K562 (cell line): ENCODE results near the gene ACTN4. TPM values are rescaled to one million over a fixed set of nuclear protein-coding genes. Genes with fewer than 3 reads are reported as not detected.
A peak's percentile ranks its signal among the peaks of the same experiment; 100 is the strongest.

Experiments
- CHCHD3 ChIP-seq: fragments of 250-450 bp; sonication (Bioruptor Pico); IDR thresholded peaks from 2 replicates; pipeline ENCODE4 v2.1.2; 2022; ENCODE audit warnings: mild to moderate bottlenecking
- CHD1 ChIP-seq: fragments of 200-600 bp; sonication (generic); IDR thresholded peaks from one replicate; pipeline ENCODE4 v1.6.1; 2012; ENCODE audit warnings: mild to moderate bottlenecking, moderate library complexity, low read length, inconsistent platforms
- HDAC1 ChIP-seq, 2 experiments: fragments of 450-650 bp; IDR thresholded peaks; 2 replicates each; pipeline ENCODE4 v1.6.1; 2016 to 2017; ENCODE audit warnings: inconsistent platforms in 1 of 2, mild to moderate bottlenecking in 1 of 2, moderate library complexity in 1 of 2
- MBD2 ChIP-seq: sonication (generic); IDR thresholded peaks from 2 replicates; pipeline ENCODE4 v1.6.1; 2016; ENCODE audit warnings: low read depth, borderline replicate concordance
- NR2C1 ChIP-seq, 2 experiments: fragments of 450-650 bp; IDR thresholded peaks; 2 replicates each; pipeline ENCODE4 v1.6.1; 2017; ENCODE audit warnings: mild to moderate bottlenecking in 2 of 2, antibody characterized with exemption in 1 of 2, inconsistent platforms in 1 of 2, missing compliant biosample characterization in 1 of 2, missing genetic modification characterization in 1 of 2
- PCBP2 ChIP-seq: fragments of 200-400 bp; formaldehyde crosslinking; IDR thresholded peaks from 2 replicates; pipeline ENCODE4 v1.6.1; 2018; ENCODE audit warnings: low read length, low read depth, mild to moderate bottlenecking, moderate library complexity; ENCODE audit not compliant: poor library complexity, severe bottlenecking
- POLR3G ChIP-seq: IDR thresholded peaks from 2 replicates; pipeline ENCODE4 v1.6.1; 2011; ENCODE audit not compliant: insufficient read length, insufficient replicate concordance; ENCODE audit errors: extremely low read depth
- ZBTB17 ChIP-seq: fragments of 450-650 bp; formaldehyde crosslinking; IDR thresholded peaks from 2 replicates; pipeline ENCODE4 v1.4.0; 2020; ENCODE audit warnings: mild to moderate bottlenecking
- ZKSCAN8 ChIP-seq: fragments of 200-800 bp; sonication (Bioruptor generic); IDR thresholded peaks from 2 replicates; pipeline ENCODE4 v1.6.1; 2016; ENCODE audit warnings: missing genetic modification characterization, missing compliant biosample characterization
- ZNF407 ChIP-seq: fragments of 450-650 bp; IDR thresholded peaks from 2 replicates; pipeline ENCODE4 v1.6.1; 2016; ENCODE audit warnings: low read depth
- polyA plus RNA-seq, 8 experiments: library from polyadenylated mRNA; depleted of rRNA in 4 of 8; stranded (reverse) in 5 of 8; unstranded in 3 of 8; fragments of >200 nt; fragmentation: Nextera tagmentation in 2 of 8; fragmentation: Illumina TruSeq in 1 of 8; extraction: Ambion mirVana in 2 of 8; extraction: Trizol in 1 of 8; gene quantifications; 2 replicates each; pipeline versions ENCODE4 v1.2.1 to v1.2.3, GENCODE V29; 2011 to 2014; ENCODE audit warnings: inconsistent platforms in 1 of 8, missing spikeins in 1 of 8
- total RNA-seq, 7 experiments: library from RNA; depleted of rRNA in 6 of 7; stranded (reverse); fragments of >200 nt in 6 of 7; fragmentation: Illumina TruSeq in 2 of 7; extraction: Trizol in 2 of 7; gene quantifications; 2 replicates each; pipeline versions ENCODE4 v1.2.1 to v1.2.3, GENCODE V29; 2011 to 2021; ENCODE audit warnings: low replicate concordance in 1 of 7
- TF ChIP-seq, protein P1 (sequence below): fragments of 200-800 bp; sonication (Bioruptor generic); IDR thresholded peaks from 2 replicates; pipeline ENCODE4 v1.6.1; 2016; ENCODE audit warnings: missing genetic modification characterization, missing compliant biosample characterization

The ACTN4 gene
- total and polyA plus RNA-seq, 9 of the 15 experiments (the other 6 are each of a cell fraction or from before 2014, with no cell fraction given) = 3.1 to 385 (median 125) TPM

DNA sequence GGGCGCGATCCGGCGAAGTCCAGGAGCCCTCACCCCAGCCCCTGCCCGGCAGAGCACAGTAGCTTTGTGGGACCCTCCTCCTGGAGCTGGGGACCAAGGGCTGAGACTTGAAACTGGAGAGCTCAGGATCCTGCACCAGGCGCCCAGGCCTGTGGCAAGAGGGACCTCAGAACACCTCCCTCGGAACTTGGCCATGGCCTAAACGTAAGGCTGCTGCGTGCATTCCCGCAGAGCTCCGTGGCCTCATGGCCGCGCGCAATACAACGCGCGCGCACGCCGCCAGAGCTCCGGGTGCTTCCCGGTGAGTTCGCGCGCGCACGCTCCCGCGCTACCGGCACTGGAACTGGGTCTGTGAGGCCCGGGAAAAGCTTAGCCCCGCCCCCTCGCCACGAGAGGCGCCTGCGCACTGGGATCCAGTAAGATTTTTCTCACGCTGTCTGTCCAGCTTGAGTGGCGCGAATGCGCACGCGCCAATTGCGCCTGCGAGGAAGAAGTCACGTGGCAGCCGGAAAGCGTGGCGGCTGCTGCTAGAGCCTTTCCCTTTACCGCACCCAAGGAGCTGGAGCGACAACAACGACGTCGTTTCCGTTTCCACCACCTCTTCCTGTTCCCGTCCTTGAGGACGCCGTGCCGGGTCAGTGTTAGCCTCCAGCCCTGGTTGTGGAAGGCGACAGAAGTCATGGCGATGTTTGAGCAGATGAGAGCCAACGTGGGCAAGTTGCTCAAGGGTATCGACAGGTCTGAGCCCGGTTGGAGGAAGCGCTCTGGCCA lies 28.7 kb upstream of the ACTN4 start, which contains the start of gene EIF3K (continued):
- TF ChIP-seq POLR3G = no peak
- TF ChIP-seq HDAC1 (IDR thresholded peaks at IDR 0.05) = peak in 1 of 2 experiments; percentile 98; a peak in 2 of 4 replicates
- TF ChIP-seq CHD1 = no peak
- TF ChIP-seq ZBTB17 (CRISPR knock-in tag) = no peak
- no peak for TF ChIP-seq PCBP2
- TF ChIP-seq, protein P1, sequence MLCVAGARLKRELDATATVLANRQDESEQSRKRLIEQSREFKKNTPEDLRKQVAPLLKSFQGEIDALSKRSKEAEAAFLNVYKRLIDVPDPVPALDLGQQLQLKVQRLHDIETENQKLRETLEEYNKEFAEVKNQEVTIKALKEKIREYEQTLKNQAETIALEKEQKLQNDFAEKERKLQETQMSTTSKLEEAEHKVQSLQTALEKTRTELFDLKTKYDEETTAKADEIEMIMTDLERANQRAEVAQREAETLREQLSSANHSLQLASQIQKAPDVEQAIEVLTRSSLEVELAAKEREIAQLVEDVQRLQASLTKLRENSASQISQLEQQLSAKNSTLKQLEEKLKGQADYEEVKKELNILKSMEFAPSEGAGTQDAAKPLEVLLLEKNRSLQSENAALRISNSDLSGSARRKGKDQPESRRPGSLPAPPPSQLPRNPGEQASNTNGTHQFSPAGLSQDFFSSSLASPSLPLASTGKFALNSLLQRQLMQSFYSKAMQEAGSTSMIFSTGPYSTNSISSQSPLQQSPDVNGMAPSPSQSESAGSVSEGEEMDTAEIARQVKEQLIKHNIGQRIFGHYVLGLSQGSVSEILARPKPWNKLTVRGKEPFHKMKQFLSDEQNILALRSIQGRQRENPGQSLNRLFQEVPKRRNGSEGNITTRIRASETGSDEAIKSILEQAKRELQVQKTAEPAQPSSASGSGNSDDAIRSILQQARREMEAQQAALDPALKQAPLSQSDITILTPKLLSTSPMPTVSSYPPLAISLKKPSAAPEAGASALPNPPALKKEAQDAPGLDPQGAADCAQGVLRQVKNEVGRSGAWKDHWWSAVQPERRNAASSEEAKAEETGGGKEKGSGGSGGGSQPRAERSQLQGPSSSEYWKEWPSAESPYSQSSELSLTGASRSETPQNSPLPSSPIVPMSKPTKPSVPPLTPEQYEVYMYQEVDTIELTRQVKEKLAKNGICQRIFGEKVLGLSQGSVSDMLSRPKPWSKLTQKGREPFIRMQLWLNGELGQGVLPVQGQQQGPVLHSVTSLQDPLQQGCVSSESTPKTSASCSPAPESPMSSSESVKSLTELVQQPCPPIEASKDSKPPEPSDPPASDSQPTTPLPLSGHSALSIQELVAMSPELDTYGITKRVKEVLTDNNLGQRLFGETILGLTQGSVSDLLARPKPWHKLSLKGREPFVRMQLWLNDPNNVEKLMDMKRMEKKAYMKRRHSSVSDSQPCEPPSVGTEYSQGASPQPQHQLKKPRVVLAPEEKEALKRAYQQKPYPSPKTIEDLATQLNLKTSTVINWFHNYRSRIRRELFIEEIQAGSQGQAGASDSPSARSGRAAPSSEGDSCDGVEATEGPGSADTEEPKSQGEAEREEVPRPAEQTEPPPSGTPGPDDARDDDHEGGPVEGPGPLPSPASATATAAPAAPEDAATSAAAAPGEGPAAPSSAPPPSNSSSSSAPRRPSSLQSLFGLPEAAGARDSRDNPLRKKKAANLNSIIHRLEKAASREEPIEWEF (CRISPR knock-in tag) = no peak
- no peak for TF ChIP-seq ZNF407
- TF ChIP-seq MBD2 = peak; percentile 51; the same call in 1 of the 2 replicates
- 0 out of 2 replicates have a peak, but pooled peaks have one; percentile 23 for TF ChIP-seq CHCHD3
- TF ChIP-seq ZKSCAN8 (CRISPR knock-in tag) = no peak
- TF ChIP-seq NR2C1 (IDR thresholded peaks at IDR 0.05) = no peak
- TF ChIP-seq NR2C1 (tag; IDR thresholded peaks at IDR 0.05) = no peak
